Duodenal mucosa (tissue), 2 donors: Measurements from ENCODE around the gene ERBB4.

ENCODE experiments used
- H3K27ac ChIP-seq: one replicate; pipeline ENCODE4 v1.7.0; 2013; ENCODE audit warnings: low read depth, low read length
- H3K27me3 ChIP-seq, 2 donors: one replicate each; pipeline ENCODE4 v1.7.0; 2013; ENCODE audit warnings: low read length in 2 of 2, control low read depth in 1 of 2; ENCODE audit not compliant: insufficient read depth in 2 of 2, control insufficient read depth in 1 of 2
- H3K36me3 ChIP-seq, 2 donors: one replicate each; pipeline ENCODE4 v1.7.0; 2013; ENCODE audit warnings: low read length in 2 of 2, control low read depth in 1 of 2; ENCODE audit not compliant: insufficient read depth in 2 of 2, control insufficient read depth in 1 of 2
- H3K4me1 ChIP-seq, 2 donors: one replicate each; pipeline ENCODE4 v1.7.0; 2013; ENCODE audit warnings: low read length in 2 of 2, control low read depth in 1 of 2; ENCODE audit not compliant: insufficient read depth in 2 of 2, control insufficient read depth in 1 of 2
- H3K4me3 ChIP-seq, 2 donors: one replicate each; pipeline ENCODE4 v1.7.0; 2013; ENCODE audit warnings: low read length in 2 of 2, low read depth in 1 of 2
- H3K9ac ChIP-seq, 2 donors: one replicate each; pipeline ENCODE4 v1.7.0; 2013; ENCODE audit warnings: low read length in 2 of 2, low read depth in 1 of 2
- H3K9me3 ChIP-seq, 2 donors: one replicate each; pipeline ENCODE4 v1.7.0; 2013; ENCODE audit warnings: low read length in 2 of 2, control low read depth in 1 of 2; ENCODE audit not compliant: control insufficient read depth in 1 of 2

The ERBB4 gene

DNA sequence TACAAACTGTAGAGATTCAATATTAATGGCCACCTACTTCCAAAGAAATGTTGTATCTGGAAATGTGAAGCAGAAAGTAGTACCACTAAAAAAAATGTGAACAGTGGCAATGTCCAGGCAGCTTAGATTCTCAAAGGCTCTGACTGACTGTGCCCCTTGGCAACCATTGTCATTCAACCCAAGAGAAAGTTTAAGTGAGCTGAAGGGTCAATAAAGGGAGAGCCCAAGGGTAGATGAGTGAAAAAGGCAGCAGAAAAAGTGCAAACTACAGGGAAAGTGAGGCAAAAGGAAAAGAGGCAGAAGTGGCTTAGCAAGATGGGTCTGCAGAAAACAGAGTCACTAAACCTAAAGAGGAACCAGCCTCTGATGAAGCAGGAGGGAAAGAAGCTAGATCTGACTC lies 1179.3 kb downstream of the ERBB4 start:
- Histone ChIP-seq H3K4me3 (no peak overlapping the region), H3K27me3 (no peaks in the 10 kb centered on the region), H3K9me3 (no peaks in the 10 kb centered on the region), H3K4me1 (no peaks in the 10 kb centered on the region), H3K9ac (no peak overlapping the region), H3K27ac (no peak overlapping the region), H3K36me3 (no peaks in the 10 kb centered on the region)

DNA sequence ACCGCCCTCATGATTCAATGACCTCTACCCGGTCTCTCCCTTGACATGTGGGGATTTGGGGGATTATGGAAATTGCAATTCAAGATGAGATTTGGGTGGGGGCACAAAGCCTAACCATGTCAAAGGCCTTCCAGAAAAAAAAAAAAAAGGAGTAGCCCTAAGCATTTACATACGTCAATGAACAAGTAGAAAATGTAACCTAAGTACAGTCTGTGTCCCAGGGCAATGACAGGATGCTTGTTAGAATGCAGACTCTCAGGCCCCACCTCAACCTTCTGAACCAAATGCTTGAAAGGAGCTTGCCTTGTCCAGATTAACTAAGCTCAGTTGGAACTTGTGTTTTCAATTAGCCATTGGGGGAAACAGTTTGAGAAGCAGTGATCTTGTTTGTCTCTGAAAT lies 1180.1 kb downstream of the ERBB4 start:
- Histone ChIP-seq H3K9me3 (no peaks in the 10 kb centered on the region), H3K4me3 (no peak overlapping the region), H3K9ac (no peak overlapping the region), H3K27me3 (no peaks in the 10 kb centered on the region), H3K36me3 (no peaks in the 10 kb centered on the region), H3K4me1 (no peaks in the 10 kb centered on the region), H3K27ac (no peak overlapping the region)

DNA sequence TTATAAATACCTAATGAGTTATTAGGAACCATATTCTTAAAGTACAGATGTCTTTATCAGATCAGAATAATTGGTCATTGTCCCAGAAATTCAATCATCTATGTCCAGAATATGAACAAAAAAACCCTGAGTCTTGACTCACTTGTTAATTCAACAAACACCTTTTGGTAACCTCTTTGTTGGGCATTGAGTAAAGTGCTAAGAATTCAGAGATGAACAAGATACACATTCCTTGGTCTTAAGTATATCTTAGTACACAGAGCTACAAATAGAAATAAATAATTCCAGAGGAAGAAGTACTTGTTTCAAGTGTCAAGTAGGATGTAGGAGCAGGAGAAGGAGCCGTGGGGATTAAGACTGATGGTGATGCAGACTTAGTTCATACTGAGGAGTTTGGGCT lies 1184.1 kb downstream of the ERBB4 start:
- no peaks in the 10 kb centered on the region for H3K9me3 ChIP-seq
- no peak overlapping the region for H3K9ac ChIP-seq
- no peaks in the 10 kb centered on the region for H3K4me1 ChIP-seq
- H3K36me3 ChIP-seq: no peaks in the 10 kb centered on the region
- no peak overlapping the region for H3K27ac ChIP-seq
- H3K4me3 ChIP-seq: no peak overlapping the region
- no peaks in the 10 kb centered on the region for H3K27me3 ChIP-seq

DNA sequence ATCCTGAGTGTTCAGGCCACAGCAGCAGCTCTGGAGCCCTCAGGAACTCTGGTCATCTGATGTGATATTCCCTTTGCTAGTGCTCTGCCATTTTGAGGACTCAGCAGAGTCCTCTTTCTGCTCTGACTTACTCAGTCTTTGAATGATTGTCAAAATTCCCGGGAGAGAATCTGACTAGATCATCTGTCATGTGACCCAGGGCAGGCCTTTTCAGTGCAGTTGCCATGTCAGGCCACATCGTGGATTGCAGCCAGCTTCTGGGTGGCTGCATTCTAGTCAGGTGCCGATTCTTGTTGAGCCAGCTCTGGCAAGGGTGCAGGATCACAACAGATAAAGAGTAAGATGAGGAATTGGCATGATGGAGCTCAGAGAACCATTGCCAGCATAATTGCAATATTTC lies 1186.6 kb downstream of the ERBB4 start:
- Histone ChIP-seq H3K27me3 (no peaks in the 10 kb centered on the region), H3K4me3 (no peak overlapping the region), H3K4me1 (no peaks in the 10 kb centered on the region), H3K36me3 (no peaks in the 10 kb centered on the region), H3K27ac (no peak overlapping the region), H3K9me3 (no peaks in the 10 kb centered on the region), H3K9ac (no peak overlapping the region)

DNA sequence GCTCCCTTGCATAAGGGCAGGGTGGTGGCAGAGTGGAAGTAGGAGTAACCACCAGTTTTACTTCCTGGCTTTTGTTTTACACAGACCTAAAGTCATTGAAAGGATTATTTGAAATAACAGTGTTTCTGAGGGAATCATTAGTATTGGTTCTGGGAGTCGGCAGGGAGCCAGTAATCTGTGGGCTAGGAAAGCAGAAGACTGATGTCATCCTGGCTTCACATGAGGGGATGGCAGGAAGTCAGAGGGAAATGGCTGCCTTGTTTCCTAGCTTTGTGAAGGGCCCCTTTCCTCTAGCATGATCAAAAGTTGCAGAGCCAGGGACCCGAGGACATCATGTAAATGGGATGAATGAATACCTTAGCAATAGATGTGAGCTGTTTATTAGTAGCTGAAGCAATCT lies 1189.6 kb downstream of the ERBB4 start:
- no peak overlapping the region for H3K27ac ChIP-seq
- H3K36me3 ChIP-seq: no peaks in the 10 kb centered on the region
- no peak overlapping the region for H3K9ac ChIP-seq
- H3K4me1 ChIP-seq: no peaks in the 10 kb centered on the region
- H3K27me3 ChIP-seq: no peaks in the 10 kb centered on the region
- H3K9me3 ChIP-seq: no peaks in the 10 kb centered on the region
- no peak overlapping the region for H3K4me3 ChIP-seq

DNA sequence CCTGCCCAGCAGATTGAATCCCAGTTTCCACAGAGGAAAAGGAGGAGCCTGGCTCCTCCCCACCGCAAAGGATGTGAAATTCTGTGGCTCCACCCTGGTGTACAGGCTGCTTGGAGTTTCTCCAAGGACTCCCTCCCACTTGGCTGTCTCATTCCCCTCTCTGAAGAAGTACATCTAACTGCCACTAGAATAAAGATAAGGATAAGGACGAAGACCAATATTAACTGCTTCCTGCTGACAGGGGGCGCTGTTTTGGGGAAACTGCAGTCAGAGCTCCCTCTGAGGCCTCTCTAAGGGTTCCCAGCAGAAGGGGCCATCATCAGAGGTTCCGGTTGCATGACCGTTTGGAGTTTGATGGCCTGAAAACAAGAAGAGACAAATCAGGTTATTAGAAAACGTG lies 1191.3 kb downstream of the ERBB4 start:
- Histone ChIP-seq H3K4me3 (no peak overlapping the region), H3K4me1 (no peaks in the 10 kb centered on the region), H3K9ac (no peak overlapping the region), H3K9me3 (no peaks in the 10 kb centered on the region), H3K36me3 (no peaks in the 10 kb centered on the region), H3K27ac (no peak overlapping the region), H3K27me3 (no peaks in the 10 kb centered on the region)

DNA sequence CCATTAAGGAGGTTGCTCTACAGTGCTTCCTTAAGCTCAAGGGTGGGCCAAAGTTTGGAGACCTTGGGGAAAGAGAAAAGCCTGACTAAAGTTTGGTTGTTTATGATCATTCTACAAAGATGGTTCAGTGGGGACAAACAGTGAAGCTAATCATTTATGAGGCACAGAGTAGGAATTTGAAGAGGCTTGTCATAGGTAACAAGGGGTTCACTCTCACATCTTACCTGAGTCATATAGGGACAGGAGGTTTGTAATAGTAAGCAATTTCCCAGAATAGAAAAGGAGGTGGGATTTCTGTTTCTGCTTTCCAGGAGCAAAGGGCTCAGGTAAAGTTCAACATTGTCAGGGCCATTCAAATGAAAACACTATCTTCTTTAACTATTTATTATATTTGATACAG lies 1194.3 kb downstream of the ERBB4 start:
- no peak overlapping the region for H3K9ac ChIP-seq
- no peaks in the 10 kb centered on the region for H3K9me3 ChIP-seq
- H3K36me3 ChIP-seq: no peaks in the 10 kb centered on the region
- H3K27ac ChIP-seq: no peak overlapping the region
- H3K4me3 ChIP-seq: no peak overlapping the region
- H3K27me3 ChIP-seq: no peaks in the 10 kb centered on the region
- no peaks in the 10 kb centered on the region for H3K4me1 ChIP-seq

DNA sequence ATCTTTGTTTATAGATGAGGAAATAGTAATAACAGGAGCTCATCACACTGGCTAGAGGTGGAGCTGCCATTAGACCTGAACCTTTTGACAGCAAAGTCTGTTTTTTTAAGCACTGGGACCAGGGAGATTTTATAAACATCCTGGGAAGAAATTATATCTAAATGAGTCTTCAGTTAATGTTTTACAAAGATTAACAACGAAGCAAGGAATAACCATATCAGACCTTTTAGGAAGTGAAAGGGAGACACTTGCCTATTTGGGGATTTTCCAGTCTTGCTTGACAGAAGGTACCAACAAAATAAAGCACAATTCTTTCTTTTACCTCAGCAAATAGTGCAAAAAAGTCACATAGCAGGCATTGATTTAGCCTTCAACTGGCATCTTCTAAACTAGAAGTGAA lies 1205.2 kb downstream of the ERBB4 start:
- H3K27ac ChIP-seq: no peak overlapping the region
- H3K27me3 ChIP-seq: no peaks in the 10 kb centered on the region
- H3K9ac ChIP-seq: no peak overlapping the region
- H3K4me1 ChIP-seq: no peaks in the 10 kb centered on the region
- H3K36me3 ChIP-seq: no peaks in the 10 kb centered on the region
- H3K9me3 ChIP-seq: no peaks in the 10 kb centered on the region
- H3K4me3 ChIP-seq: no peak overlapping the region

DNA sequence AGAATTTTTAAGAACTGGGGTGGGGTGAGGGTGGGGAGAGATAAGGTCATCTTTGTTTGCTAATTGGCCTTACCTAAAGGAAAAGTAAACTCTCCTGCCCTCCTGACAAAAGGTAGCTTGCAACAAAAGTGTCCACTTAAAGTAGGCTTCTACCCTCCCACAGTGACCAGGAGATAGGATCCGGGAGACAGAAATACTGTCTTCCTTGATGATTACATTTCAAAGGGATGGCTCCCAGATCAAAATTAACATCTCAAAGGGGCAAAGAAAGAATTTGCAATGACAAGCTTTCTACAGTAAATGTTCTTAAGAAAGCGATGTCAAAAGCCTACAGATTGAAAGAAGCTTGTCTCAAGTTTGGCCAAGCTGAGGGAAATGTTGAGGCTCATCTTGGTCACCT lies 1206.9 kb downstream of the ERBB4 start:
- H3K4me1 ChIP-seq: no peaks in the 10 kb centered on the region
- no peak overlapping the region for H3K27ac ChIP-seq
- no peaks in the 10 kb centered on the region for H3K36me3 ChIP-seq
- H3K27me3 ChIP-seq: no peaks in the 10 kb centered on the region
- H3K9me3 ChIP-seq: no peaks in the 10 kb centered on the region
- H3K9ac ChIP-seq: no peak overlapping the region
- H3K4me3 ChIP-seq: no peak overlapping the region

DNA sequence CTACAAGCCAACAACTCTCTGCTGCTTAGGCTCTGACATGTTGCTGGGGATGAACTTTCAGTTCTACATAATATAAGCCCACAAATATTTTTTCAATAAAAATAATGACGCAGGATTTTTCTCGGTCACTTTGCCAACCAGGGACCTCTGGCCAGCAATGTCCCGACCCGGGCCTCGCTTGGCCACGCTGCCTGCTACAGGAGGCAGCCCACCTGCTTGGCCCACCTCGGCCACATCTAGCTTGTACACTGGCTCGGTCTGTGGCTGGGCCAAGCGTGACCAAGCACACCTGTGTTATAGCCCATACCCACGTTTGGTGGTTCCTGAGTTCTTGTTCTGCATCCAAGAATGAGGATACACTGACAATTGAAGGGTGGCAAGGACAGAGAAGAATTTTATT lies 1208.7 kb downstream of the ERBB4 start:
- H3K4me1 ChIP-seq: no peaks in the 10 kb centered on the region
- H3K27me3 ChIP-seq: no peaks in the 10 kb centered on the region
- H3K36me3 ChIP-seq: no peaks in the 10 kb centered on the region
- no peak overlapping the region for H3K27ac ChIP-seq
- no peak overlapping the region for H3K9ac ChIP-seq
- H3K9me3 ChIP-seq: no peaks in the 10 kb centered on the region
- H3K4me3 ChIP-seq: no peak overlapping the region

DNA sequence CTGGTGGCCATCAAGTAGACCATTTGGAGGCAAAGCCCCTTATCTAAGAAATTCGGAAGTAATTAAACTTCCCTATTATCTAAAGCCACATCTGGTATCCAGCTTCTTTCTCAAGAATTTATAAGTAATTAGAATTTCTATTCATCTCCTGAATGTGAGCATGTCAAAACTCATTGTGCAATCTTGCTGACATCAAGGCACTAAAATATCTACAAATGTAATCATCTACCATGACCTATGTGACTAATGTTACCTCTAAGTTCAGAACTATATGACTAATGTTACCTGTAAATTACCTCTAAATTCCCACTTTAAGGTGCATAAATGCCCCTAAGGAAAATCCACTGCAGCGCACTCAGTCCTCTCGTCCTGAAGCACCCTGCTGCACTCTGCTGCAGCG lies 1209.2 kb downstream of the ERBB4 start:
- Histone ChIP-seq H3K27ac (no peak overlapping the region), H3K9me3 (no peaks in the 10 kb centered on the region), H3K4me3 (no peak overlapping the region), H3K27me3 (no peaks in the 10 kb centered on the region), H3K4me1 (no peaks in the 10 kb centered on the region), H3K36me3 (no peaks in the 10 kb centered on the region), H3K9ac (no peak overlapping the region)
